HG03135 (cell line): ENCODE data around the gene ST6GAL1.
A peak's percentile ranks its signal among the peaks of the same experiment; 100 is the strongest.
"Not testable (repeated sequence)": the region's sequence is repeated elsewhere in the genome, so short reads cannot be mapped to it uniquely, and the experiment has no call there.

Experiments used
- ATAC-seq: cut with Tn5 transposase; IDR thresholded peaks from one replicate; pipeline ENCODE4 v1.9.1; 2021; ENCODE audit warnings: mild to moderate bottlenecking, moderate library complexity; ENCODE audit not compliant: unreplicated experiment

The ST6GAL1 gene

GRCh38 chr3:186930143-186930640 is at the start of gene ST6GAL1:
Gene ST6GAL1 (plus strand): TSS chr3:186930526. CDS start chr3:187042704, 112,178 bp downstream.
- peak; percentile 55 for ATAC-seq

GRCh38 chr3:186882150-186882524 is 48.2 kb upstream of the ST6GAL1 start:
- no peak for ATAC-seq

GRCh38 chr3:186882881-186883685 is 47.2 kb upstream of the ST6GAL1 start:
- no peak for ATAC-seq

GRCh38 chr3:186883686-186884058 is 46.7 kb upstream of the ST6GAL1 start:
- ATAC-seq, result no peak

- ATAC-seq, result not testable (repeated sequence)
Observed at GRCh38 chr3:186884868-186885267, 45.5 kb upstream of the ST6GAL1 start.

GRCh38 chr3:186886202-186886981 is 43.9 kb upstream of the ST6GAL1 start:
- no peak for ATAC-seq

GRCh38 chr3:186887507-186887938 is 42.8 kb upstream of the ST6GAL1 start:
- not testable (repeated sequence) for ATAC-seq

- ATAC-seq, result no peak
Observed at GRCh38 chr3:186888569-186888968, 41.8 kb upstream of the ST6GAL1 start.

GRCh38 chr3:186889698-186890097 is 40.6 kb upstream of the ST6GAL1 start:
- not testable (repeated sequence) for ATAC-seq

GRCh38 chr3:186890911-186891310 is 39.4 kb upstream of the ST6GAL1 start:
- ATAC-seq, result no peak

- not testable (repeated sequence) for ATAC-seq
Observed at GRCh38 chr3:186893071-186893470, 37.3 kb upstream of the ST6GAL1 start.

- ATAC-seq, result no peak
Observed at GRCh38 chr3:186895406-186895805, 34.9 kb upstream of the ST6GAL1 start.

GRCh38 chr3:186896006-186896405 is 34.3 kb upstream of the ST6GAL1 start:
- ATAC-seq, result no peak

GRCh38 chr3:186896875-186897274 is 33.5 kb upstream of the ST6GAL1 start:
- no peak for ATAC-seq

GRCh38 chr3:186901135-186901734 is 29.1 kb upstream of the ST6GAL1 start:
- no peak for ATAC-seq

- no peak for ATAC-seq
Observed at GRCh38 chr3:186902154-186902553, 28.2 kb upstream of the ST6GAL1 start.

- no peak for ATAC-seq
Observed at GRCh38 chr3:186902713-186903112, 27.6 kb upstream of the ST6GAL1 start.

GRCh38 chr3:186903676-186904075 is 26.6 kb upstream of the ST6GAL1 start:
- ATAC-seq, result not testable (repeated sequence)

GRCh38 chr3:186907075-186907474 is 23.3 kb upstream of the ST6GAL1 start:
- ATAC-seq, result not testable (repeated sequence)

- ATAC-seq, result no peak
Observed at GRCh38 chr3:186909078-186909853, 21.1 kb upstream of the ST6GAL1 start.
